Nucleus accumbens (tissue), 56 donors: ENCODE results near the gene EMP2.
"Not testable (repeated sequence)": the region's sequence is repeated elsewhere in the genome, so short reads cannot be mapped to it uniquely, and the experiment has no call there.

Experiments used
- DNase-seq, 56 donors: peaks; one replicate each; lab custom pipeline; 2025; lab: John Stamatoyannopoulos, UW

EMP2 gene

DNA sequence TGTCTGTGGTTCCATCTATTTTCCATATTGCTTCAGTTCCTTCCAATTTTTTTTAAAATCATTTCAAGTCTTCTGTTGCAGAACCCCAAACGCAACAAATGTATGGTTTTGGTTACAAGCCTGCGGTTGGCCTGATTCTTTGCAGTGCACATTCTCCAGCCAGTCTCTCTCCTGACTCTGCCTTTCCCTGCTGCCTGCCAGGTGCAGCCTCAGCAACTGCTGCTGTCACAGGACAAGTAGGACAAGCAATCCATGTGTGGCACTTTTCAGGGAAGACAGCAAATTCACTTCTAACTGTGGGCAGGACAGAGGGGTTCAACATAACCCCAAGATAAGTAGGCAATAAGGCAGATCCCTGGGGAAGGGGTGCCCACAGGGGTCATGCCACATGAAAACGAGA is 24.2 kb downstream of the EMP2 start:
- DNase-seq, result no peak

DNA sequence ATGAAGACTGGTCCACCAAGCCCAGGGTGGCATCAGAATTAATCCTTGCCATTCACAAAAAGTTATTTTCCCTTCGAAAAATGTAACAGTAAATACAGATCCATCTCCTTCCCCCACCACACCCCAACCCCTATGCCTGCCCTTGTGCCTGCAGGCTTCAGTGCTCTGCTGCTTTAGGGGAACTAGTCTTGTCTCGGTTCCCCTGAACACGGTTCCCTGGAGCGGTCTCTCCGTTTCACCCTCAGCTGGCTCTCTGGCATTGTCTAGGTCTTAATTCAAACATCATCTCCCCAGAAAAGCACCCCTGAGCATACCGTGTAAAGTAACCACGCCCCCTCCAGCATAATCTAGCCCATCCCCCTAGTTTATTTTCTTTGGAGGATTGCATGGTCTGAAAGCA is 25.8 kb downstream of the EMP2 start:
- no peak for DNase-seq

DNA sequence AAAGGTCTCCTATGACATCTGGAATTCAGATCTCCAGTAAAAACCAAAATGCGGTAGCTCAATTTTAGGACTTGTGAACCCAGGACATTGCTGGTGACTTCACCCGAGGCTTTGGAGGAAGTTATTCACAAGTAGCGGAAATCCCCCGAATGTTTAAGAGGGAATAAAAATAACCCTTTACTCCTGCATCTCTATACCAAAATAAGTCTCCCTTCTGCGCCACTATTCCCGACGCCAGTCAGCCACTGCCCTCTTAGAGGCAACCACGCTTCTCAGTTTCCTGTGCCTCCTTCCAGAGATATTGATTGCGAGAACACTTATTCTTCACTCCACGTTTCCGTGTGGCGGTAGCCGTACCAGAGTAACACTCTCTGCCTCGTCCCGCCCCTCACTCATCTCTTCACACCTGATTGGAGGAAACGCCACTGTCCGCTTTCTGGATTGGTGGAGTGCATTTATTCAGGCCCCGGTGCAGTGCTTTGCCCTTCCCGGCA is 27.4 kb downstream of the EMP2 start:
- peak in 6 of 56 donors; percentile 4 to 17 (median 6) for DNase-seq

DNA sequence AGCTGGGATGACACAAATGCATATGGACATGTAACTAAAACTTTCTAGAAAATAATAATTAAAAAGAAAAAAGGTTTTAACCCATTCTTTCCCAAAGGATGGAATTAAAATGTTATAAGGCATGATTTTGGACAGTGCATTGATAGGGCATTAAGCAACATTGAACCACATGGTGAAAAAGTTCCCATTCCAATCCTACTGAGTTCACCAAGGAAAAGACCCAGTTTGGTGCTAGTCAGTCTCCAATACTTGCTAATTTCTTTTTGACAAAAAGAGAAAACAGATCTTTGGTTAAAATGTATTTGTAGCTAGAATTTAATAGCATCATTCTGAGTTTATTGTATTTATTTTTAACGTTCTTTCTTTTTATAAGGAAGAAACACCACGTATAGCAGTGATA is 28.1 kb downstream of the EMP2 start:
- DNase-seq, result no peak

DNA sequence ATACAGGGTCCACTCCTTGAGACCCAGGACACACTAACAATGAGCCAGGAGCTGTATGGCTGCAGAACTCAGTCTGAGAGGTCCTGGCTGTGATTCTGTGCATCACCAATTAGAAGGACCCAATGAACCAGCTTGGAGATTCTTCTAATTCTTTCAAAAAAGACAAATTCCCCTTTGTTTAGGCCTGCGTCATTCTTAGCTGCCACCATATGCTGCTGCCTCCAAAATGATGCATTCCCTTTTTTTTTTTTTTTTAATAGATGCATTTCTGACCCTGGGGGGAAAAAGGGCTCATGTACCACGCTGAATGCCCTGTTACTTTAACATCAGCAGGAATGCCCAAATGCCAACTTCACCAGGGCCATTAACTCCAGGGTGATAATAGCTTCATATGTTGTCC is 28.5 kb downstream of the EMP2 start:
- DNase-seq, result no peak

DNA sequence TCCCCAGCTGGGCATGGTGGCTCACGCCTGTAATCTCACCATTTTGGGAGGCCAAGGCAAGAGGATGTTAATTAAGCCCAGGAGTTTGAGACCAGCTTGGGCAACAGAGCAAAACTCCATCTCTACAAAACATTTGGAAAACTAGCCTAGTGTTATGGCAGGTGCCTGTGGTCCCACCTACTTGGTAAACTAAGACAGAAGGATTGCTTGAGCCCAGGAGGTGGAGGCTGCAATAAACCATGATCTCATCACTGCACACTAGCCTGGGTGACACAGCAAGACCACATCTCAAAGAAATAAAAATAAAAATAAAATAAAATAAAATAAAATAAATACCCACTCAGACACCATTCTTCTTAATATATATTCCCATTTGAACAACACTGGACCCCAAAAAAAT is 32.0 kb downstream of the EMP2 start:
- DNase-seq, result no peak

DNA sequence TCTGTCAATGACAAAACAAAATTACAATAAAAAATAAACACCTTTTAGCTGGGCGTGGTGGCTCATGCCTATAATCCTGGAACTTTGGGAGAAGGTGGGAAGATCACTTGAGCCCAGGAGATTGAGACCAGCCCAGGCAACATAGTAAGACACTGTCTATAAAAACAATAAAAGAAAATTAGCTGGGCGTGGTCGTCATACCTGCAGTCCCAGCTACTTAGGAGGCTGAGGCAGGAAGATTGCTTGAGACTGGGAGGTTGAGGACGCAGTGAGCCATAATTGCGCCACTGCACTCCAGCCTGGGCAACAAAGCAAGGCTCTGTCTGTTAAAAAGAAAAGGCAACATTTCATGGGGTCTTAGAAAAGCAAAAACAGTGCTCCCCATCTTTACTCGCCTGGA is 32.7 kb downstream of the EMP2 start:
- DNase-seq, result no peak

DNA sequence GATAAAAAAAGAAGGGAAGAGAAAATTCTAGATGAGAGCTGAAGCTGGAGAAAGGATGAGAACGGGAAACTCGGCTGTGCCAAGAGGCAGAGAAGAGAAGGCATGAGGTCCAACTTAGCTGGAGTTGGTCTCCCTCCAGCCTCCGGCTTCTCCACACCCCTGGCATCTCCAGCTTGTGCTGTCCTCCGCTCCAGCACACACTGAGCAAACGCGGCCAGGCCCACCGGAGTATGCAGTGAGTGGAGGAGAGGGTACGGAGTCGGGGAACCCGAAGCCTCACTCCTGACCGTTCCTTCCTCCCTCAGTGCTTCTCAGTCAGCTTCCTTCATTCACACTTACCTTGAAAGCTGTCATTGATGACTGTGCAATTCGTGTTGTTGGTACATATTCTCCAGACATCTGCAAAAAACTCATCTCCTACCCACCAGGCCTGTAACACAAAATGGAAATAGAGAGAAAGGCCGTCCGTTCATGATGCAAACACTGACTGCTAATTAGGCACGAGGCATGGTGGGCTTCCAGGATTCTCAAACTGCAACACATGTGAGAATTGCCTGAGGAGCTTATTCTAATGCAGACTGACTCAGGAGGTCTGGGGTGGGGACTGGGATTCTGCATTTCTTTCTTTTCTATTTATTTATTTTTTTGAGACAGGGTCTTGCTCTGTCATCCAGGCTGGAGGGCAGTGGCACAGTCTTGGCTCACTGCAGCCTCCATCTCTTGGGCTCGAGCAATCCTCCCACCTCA is 37.0 kb downstream of the EMP2 start:
- DNase-seq, result no peak

DNA sequence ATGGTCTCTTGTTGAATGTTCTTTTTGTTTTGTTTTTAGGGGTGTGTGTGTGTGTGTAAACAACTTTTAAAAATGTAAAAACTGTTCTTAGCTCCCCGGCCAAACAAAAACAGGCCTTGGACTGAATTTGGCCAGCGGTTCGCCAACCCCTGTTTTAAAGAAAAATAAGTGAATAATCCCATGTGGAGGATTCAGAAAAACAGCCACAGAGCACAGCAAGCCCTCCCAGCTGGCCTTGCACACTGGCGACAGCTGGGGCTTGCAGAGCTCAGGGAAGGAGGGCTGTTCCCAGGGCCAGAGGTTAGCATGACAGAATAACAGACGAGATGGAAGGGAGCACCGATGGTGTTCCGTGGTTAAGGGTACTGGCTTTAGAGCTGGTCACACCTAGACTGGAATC is 39.0 kb downstream of the EMP2 start:
- DNase-seq, result no peak

DNA sequence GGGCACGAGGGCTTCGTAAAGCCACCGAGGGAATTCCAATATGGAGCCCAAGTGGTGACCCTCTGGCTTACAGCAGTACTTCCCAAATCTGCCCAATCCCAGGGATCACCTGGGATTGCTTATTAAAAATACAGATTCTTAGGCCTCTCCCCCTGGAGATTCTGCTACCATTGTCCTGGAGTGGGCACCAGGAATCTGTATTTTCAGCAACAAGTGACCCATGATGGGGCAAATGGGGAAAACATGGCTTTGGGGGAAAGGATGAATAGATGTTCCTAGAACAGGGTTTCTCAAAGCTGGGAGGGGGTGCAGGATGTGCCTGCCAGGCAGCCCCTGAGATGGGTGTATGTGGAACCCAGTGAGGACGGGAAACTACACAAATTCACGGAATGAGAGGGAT is 40.6 kb downstream of the EMP2 start:
- no peak for DNase-seq

DNA sequence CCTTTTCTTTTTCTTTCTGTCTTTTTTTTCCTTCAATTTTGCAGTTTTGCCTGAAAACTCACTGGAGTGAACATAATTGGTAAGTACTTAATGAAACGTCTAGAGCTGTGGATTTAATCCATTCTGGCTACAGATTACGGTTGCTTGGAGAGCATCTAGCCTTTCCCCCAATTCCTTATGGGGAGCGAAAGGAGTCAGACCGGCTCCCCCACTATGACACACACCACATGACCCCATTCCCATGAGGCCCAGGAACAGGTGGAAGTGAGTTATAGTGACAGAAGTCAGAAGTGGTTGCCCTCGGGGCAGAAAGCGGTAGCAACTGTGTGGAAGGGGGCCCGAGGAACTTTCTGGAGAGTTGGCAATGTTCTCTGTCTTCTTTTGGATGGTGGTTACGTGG is 41.2 kb downstream of the EMP2 start:
- DNase-seq, result no peak

DNA sequence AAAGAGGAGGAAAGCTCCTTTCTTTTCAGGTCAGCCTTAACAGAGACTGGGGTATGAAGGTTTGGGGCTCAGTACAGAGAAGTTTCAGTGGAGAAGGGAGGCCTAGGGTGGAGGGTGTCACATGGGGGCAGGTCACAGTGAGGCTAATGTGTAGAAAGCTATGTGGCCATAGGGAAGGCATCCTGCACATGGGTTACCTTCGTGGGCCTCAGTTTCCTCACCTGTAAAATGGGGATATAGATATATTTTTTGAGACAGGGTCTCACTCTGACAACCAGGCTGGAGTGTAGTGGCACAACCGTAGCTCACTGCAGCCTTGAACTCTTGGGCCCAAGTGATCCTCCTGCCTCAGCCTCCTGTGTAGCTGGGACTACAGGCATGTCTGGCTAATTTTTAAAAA is 41.8 kb downstream of the EMP2 start:
- DNase-seq, result no peak

DNA sequence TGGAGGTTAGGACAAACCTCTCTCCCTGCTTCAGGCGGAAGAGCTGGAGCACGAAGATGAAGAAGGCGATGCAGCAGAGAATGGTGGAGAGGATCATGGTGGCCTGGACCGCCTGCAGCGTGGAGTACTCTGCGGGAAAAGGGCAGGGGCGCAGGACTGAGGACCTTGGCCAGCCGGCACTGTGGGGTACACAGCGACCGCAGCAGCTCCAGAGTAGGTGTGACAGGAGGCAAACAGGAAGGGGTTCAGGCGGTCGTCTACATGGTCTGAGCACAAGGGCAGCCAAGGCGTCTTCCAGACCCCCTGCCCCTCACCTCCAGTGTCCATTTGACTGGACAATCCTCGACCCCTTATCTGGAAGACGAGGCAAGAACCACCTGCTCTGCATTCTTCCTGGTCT is 42.5 kb downstream of the EMP2 start:
- no peak for DNase-seq

DNA sequence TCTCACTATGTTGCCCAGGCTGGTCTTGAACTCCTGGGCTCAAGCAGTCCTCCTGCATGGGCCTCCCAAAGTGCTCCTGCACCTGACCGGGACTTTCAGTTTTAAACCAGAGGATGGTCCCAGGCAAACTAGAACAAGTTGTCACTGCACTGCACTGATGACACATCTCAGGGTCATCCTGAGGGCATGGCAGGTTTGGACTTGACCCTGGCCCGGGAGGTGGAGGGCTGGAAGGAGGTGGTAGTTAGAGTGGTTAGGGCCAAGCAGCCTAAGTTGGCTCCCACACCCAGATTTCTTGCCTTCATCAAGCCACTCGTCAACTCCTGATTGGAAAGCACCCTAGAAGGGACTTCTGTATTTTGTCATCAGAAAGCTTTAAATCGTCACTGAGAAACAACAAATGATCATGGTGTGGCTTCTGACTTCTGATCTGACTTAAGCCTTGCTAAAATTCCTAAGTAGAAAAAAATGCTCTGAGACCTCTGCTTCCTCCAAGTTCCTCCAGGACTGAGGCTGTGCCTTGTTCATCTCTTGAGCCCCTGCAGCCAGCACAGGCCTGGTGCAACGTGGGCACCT is 43.5 kb downstream of the EMP2 start:
- no peak for DNase-seq

DNA sequence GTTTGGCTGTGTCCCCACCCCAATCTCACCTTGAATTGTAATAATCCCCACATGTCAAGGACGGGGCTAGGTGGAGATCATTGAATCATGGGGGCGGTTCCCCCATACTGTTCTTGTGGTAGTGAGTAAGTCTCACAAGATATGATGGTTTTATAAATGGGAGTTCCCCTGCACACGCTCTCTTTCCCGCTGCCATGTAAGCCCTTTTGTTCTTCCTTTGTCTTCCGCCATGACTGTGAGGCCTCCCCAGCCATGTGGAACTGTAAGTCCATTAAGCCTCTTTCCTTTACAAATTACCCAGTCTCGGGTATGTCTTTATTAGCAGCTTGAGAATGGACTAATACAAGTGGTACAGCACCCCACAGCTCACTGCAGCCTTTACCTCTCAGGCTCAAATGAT is 44.1 kb downstream of the EMP2 start:
- not testable (repeated sequence) for DNase-seq

DNA sequence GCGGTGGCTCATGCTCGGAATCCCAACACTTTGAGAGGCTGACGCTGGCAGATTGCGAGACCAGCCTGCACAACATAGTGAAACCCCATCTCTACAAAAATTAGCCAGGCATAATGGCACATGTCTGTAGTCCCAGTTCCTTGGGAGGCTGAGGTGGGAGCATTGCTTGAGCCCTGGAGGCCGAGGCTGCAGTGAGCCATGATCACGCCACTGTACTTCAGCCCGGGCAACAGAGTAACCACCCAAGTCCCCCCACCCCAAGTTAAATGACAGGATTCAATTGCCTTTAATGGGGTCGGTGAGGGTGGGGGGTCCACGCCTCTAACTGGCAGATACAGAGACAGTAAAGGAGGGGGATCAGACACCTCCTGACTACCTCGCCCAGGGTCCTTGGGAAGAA is 44.9 kb downstream of the EMP2 start:
- no peak for DNase-seq

DNA sequence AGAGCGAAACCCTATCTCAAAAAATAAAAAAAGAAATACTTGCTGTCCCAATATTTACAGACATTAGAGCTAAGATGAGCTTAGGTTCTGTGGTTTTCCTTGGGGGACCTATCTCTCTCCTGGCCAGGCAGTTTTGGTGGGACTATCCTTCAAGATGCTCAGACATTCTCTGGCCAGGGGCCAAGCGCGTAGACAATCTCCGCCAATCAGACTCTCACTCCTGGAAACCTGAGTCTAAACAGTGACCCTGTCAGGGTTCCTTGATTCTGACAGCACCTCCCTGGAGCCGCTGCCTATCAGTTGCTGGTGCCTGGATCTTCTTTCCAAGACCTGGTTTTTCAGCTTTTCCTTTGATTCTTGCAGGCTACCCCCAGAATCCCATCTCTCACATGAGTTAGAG is 45.6 kb downstream of the EMP2 start:
- no peak for DNase-seq

DNA sequence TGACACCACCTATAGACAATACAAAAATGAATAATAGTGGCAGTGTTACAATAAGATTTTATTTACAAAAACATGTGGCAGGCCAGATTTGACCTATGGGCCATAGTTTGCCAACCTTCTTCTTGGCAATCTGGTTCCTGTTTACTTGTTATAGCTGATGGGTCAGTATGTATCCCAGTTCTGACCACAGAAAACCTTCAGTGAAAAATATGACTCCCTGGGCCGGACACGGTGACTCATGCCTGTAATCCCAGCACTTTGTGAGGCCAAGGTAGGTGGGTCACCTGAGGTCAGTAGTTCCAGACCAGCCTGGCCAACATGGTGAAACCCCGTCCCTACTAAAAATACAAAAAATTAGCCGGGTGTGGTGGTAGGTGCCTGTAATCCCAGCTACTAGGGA is 46.8 kb downstream of the EMP2 start:
- DNase-seq, result not testable (repeated sequence)

DNA sequence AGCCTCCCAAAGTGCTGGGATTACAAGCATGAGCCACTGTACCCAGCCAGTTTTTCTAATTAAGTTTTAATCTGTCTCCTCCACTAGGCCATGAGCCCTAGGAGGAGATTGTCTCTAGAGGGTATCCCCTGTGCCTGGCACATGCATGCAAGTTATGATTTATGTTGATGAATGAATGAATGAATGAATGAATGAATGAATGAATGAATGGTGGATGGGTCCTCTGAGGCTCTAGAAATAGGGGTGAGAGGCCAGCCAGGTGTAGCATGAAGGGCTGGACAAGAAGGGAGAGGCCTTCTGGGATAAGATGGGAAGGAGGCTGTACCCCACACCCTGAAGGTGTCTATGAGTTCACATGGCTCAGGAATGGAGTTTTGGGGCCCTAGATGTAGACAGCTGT is 48.8 kb downstream of the EMP2 start:
- no peak for DNase-seq

DNA sequence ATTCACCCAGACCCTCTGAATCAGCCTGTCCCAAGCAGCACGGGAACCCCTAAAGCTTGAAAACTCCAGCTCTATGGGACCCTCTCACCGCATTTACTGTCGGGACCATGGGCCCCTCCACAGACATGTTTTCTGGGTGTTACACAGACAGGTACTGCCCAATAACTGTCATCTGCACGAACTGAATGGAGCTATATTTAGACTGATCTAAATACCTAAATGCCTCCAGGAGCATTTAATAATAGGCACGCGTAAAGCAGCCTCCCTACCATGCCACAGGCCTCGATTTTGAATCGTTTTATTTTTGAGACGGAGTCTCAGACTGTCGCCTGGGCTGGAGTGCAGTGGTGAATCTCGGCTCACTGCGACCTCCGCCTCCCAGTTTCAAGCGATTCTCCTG is 49.7 kb downstream of the EMP2 start:
- DNase-seq, result no peak

DNA sequence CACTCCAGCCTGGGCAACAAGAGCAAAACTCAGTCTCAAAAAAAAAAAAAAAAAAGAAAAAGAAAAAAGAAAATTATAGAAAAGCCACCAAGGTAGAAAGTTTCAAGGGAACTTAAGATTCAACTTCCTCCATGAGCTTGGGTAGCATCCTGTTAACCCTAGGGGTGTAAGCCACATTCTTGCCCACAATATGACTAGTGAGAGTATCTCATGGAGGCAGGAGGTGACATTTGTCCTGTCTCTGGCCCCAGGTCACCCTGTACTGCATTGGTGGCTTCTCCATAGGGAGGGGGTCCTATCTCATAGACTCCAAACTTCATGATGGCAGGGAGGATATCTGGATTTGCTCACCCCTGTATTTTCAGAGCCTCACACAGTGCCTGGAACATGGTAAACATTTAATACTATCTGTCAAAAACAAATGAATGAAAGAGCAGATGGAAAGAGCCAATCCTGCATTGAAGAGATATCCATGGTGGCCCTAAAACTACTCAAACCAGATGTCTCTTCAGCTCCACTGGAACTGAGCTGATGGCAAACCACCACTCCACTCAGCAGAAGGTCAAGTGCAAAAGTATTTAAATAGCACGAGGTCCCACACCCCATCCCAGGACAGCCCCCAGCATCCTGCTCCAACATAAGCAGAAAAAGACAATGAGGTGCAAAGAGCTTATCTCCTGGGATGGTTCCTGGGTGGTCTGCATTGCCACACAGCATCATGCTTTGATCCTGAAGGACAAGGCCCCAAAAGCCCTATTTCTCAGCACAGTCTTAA is 50.3 kb downstream of the EMP2 start:
- DNase-seq, result no peak

DNA sequence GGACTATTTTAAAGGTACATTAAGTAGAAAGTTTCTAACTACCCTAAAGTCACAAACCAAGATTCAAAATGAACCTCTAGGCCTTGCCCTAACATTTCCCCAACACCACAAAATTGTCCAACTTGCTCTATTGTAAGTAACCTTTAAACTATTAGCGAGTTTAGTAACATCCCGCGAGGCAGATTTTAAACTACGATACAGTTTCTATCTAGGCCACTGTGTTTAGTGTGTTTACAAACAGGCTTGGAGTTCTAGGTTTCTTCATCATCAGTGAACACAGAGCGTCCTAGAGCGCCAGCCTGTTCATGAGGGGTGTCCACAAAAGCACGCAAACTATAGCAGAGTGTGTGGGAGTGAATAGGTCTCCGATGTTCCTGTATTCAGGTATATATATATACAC is 51.8 kb downstream of the EMP2 start:
- no peak for DNase-seq
